ENCODE measurements around the gene OR7A17. TPM values are rescaled to one million over a fixed set of nuclear protein-coding genes. Genes with fewer than 3 reads are reported as not detected.

The OR7A17 gene
- total RNA-seq: not detected in 2 replicates

DNA sequence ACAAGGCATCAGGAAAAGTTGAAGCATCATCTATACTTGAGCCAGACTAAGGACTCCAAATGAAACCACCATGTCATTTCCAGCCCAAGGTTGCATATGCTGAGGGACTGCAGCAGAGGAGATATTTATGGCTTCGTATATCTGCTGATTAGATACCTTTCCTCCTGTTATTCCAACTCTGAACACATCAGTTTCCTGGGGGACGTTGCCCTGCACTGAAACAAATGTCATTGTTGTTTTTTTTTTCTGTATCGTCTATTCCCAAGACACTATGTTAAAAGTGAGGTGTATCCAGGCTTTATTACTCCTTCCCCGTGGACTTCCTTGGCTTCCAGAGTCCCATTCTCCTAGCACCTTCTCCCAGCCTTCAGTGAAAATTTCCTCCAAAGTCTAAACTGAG is at the start of gene OR7A17:
TSS of gene OR7A17 (minus strand) at position 101 of the 400 bp plus-strand sequence. CDS start 4,777 bp downstream, outside the sequence.
- intact Hi-C loops (cut with micrococcal nuclease): no loop called here

DNA sequence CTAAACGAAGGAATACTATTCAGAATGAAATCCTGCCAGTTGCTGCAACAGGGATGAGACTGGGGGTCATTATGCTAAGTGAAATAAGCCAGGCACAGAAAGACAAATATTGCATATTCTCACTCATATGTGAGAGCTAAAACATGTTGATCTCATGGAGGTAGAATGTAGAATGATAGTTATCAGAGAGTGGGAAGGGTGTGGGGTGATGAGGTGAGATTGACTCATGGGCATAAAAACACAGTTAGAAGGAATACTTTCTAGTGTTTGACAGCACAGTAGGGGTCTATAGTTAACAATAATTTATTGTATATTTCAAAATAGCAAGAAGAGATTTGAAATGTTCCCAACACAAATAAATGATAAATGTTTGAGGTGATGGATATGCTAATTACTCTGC is 47.6 kb upstream of the OR7A17 start:
- intact Hi-C loops (cut with micrococcal nuclease): no loop called here

DNA sequence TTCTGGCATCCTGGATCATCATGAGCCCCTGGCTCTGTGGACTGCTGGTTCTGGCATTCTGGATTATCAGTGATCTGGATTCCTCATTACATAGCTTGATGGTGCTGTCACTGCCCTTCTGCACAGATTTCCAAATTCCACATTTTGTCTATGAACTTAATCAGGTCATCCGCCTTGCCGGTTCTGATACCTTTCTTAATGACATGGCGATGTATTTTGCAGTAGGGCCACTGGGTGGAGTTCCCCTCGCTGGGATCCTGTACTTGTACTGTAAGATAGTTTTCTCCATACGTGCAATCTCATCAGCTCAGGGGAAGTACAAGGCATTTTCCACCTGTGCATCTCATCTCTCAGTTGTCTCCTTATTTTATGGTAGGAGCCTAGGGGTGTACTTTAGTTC is 30.9 kb upstream of the OR7A17 start:
- intact Hi-C loops (cut with micrococcal nuclease): no loop called here

DNA sequence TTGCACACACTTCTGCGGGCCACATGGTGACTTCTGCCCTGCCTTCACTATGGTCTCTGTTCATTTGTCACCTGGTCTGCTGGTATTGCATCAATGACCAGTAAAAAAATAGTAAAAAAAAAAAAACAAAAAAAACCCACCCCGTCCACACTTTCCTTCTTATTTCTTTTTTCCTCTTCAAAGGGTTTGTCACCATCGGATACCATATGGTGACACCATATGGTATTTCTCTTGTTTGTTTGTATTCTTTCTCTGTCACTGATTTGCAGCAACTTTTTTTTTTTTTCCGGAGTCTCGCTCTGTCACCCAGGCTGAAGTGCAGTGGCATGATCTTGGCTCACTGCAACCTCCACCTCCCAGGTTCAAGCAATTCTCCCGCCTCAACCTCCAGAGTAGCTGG is 29.2 kb upstream of the OR7A17 start:
- intact Hi-C loops (cut with micrococcal nuclease): no loop called here

DNA sequence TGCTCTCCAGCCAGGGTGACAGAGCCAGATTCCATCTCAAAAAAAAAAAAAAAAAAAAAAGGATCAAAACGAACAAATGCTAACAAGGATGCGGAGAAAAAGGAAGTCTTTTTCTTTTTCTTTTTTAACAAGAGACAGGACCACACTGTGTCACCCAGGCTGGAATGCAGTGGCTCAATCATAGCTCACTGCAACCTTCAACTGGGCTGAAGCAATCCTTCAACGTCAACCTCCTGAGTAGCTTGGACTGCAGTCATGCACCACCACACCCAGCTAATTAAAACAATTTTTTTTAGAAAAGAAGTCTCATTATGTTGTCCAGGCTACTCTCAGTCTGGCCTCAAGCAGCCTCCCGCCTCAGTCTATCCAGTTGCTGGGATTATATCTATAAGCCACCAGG is 20.8 kb upstream of the OR7A17 start:
- intact Hi-C loops (cut with micrococcal nuclease): no loop called here

- intact Hi-C loops (cut with micrococcal nuclease): no loop called here
These were observed 15.8 kb upstream of the OR7A17 start for GRCh38 chr19:14901675-14902260.

DNA sequence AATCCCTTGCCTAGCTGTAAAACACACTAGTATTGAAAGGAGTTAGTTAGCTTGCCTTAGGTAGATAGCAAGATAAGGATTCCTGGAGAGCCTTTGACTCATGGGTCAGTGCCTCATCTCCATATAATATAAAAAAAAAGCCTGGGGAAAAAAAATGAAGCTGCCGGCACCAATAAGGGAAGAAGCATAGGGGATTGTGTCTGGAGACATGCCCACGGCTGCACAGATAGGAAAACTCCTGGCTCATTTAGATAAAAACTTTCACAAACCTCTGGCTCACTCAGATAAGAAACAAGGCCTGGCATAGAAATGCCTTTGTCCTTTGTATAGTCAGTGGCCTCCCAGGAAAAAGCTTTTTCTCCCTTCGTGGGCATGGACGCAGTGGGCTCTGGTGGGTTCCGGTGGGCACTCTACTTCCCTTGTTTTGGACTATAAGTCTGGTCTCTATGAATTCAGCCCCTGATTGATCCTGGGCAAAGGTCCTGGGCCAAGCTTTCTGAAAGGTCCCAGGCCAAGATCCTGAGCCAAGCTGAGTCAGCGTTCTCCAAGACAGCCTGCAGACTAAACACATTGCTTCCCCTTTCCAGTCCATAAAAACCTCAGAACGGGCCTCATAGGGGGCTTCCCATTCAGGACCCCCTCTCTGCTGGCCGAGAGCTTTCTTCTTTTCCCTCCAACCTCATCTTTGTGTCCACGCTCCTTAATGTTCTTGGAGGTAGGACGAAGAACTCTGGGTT is 4.9 kb upstream of the OR7A17 start:
- intact Hi-C loops (cut with micrococcal nuclease): no loop called here

DNA sequence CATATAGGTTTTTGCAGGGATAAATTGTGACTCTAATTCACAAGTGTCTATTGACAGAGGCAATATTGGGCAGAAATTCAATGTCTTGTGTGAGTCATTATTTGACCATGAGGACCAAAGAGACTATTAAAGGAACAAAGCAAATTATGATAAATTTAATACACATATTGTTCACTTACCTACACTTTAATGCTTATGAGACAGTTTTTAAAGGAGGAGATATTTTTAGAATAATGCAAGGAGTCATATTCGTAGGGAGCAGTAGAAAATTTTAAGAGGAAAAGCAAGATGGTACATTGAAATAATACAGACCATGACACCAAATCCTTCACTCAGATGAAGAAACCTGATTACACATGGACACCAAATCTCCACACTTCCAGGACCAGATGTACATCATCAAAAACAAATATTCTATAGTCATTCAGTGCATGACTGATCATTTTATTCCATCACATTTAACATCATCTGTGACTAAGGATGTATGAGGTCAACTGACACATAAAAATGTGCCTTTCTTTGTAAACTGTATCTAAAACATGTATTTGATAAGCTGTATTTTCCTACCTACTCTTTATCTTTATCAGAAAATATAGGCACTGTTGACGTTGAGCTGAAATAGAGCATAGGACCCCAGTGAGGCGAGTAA is 4.2 kb upstream of the OR7A17 start:
- intact Hi-C loops (cut with micrococcal nuclease): no loop called here

- intact Hi-C loops (cut with micrococcal nuclease): loop anchor here (5.0 to 10.0 kb wide), 2 partner anchors 283 to 299 kb away; partner anchors contain the start of gene NDUFB7
These were observed 14.2 kb downstream of the OR7A17 start for GRCh38 chr19:14871619-14872230.

DNA sequence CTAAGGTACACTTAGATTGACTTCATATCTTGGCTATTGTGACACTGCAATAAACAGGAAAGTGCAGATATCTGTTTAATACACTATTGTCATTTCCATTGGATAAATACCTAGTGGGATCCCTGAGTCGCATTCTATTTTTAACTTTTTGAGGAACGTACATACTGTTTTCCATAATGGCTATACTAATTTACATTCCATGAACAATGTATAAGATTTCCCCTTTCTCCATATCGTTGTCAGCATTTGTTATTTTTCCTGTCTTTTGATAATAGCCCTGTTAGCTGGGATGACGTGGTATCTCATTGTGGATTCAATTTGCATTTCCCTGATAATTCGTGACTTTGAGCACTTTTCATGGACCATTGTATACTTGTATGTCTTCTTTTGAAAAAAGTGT is 17.4 kb downstream of the OR7A17 start:
- intact Hi-C loops (cut with micrococcal nuclease): no loop called here

GRCh38 chr19:14848822-14849221 is 37.1 kb downstream of the OR7A17 start, which contains the start of gene OR7A10:
Gene OR7A10, minus strand, starts transcription at chr19:14848922. Its CDS starts 7,045 bp downstream, at chr19:14841877.
- intact Hi-C loops (cut with micrococcal nuclease): no loop called here

- intact Hi-C loops (cut with micrococcal nuclease): no loop called here
These were observed 42.4 kb downstream of the OR7A17 start for GRCh38 chr19:14843578-14843977.

DNA sequence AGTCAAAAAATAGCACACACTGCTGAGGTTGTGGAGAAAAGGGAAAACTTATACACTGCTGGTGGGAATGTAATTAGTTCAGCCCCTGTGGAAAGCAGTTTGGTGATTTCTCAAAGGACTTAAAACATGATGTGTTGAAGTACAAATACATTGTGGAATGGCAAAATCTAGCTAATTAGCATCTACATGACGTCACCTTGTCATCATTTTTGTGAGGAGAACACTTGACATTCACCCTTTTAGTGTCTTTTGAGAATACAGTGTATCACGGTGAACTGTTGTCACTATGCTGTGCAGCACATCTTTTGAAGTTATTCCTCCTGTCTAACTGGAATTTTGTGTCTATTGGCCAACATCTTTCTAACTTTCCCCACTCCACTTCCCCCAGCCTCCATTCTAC is 42.8 kb downstream of the OR7A17 start:
- intact Hi-C loops (cut with micrococcal nuclease): no loop called here

DNA sequence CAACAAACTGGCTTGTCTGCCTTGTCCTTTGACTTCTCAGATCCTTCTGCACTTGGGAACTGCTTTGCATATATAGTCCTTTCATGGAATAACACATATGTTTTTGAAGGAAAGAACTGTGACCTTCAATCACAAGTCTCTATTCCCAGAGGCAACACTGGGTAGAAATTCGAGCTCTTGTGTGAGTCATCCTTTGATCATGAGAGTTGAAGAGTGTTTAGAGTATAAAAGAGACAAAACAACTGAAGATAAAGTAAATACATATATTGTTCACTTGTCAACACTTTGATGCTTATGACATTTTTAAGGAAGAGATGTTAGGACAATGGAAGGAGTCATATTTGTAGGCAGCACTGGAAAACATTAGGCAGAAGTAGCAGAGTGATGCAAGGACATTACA is 45.7 kb downstream of the OR7A17 start:
- intact Hi-C loops (cut with micrococcal nuclease): no loop called here

- intact Hi-C loops (cut with micrococcal nuclease): no loop called here
These were observed 48.5 kb downstream of the OR7A17 start for GRCh38 chr19:14837391-14837790.

DNA sequence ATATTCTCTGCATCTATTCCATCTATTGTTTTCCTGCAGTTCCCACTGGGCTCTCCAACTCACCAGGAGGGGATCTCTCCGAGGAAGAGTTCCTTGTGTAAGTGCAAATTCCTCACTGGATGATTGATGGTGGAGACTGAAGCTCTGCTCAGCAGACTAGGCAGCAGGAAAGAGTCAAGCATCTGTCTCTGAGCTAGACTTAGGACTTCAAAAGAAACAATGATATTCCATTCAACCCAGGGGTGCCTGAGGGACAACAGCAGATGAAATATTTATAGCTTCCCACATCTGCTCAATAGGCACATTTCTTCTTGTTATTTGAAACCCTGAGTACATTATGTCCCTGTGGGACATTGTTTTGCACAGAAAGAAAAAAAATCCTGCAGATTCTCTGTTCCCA is 50.9 kb downstream of the OR7A17 start, which contains the start of the genes OR7A5 and OR7C1:
TSS of gene OR7A5 (minus strand) at position 175 of the 400 bp plus-strand sequence. CDS start 6,944 bp downstream, outside the sequence.
TSS of gene OR7C1 (minus strand) at position 175 of the 400 bp plus-strand sequence. CDS start 35,049 bp downstream, outside the sequence.
- intact Hi-C loops (cut with micrococcal nuclease): no loop called here

- intact Hi-C loops (cut with micrococcal nuclease): no loop called here
These were observed 55.2 kb downstream of the OR7A17 start for GRCh38 chr19:14830702-14831101.

Measured in T-helper 1 cell treated with Interleukin-12 subunit alpha and Interleukin-12 subunit beta and Interleukin-4 antibody, amounts not matched to agents 30 ng/mL and 1 ng/mL, for 36 hours (primary cell).